ENCODE results near the gene RNFT2.
"Not testable (repeated sequence)": the region's sequence is repeated elsewhere in the genome, so short reads cannot be mapped to it uniquely, and the experiment has no call there.

Gene RNFT2

DNA sequence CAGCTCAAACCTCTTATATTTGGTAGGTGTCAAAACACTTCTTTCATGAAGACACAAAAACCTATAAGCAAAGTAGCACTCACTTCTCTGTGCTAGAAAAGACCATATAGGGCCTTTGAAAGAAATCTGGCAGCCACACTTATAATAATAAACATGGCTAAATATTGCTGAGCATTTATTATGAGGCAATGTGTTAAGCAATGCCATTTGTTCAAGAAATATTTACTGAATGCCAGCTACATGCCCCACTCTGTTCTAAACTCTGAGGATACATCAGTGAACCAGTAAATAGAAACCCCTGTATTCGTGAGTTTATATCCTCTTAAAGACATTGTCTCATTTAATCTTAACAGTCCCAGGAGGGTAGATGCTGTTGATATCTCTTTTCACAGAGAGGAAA is 52.0 kb downstream of the RNFT2 start:
- DNase-seq (ENCODE audit: low read depth in 2 of 2, low spot score in 1 of 2) = no peak

DNA sequence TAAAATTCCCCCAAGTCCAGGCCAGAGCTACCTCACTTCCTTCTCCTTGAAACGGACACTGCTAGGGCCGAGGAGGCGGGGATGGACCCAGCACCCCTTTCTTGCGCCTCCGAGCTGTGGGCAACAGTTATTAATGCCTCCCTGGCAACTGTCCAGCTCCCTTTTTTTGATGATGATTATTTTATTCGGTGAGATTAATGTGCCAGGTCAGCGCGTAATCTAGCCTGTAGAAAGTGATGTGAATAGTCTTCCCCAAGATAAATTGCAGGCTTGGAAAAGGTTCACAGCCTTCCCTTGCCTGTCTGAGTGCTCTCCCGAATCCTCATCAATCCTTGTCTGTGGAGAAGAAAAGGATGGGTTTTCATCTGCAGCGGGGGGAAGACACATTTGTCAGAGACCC is 54.3 kb downstream of the RNFT2 start:
- DNase-seq (ENCODE audit: low read depth in 2 of 2, low spot score in 1 of 2) = no peak

DNA sequence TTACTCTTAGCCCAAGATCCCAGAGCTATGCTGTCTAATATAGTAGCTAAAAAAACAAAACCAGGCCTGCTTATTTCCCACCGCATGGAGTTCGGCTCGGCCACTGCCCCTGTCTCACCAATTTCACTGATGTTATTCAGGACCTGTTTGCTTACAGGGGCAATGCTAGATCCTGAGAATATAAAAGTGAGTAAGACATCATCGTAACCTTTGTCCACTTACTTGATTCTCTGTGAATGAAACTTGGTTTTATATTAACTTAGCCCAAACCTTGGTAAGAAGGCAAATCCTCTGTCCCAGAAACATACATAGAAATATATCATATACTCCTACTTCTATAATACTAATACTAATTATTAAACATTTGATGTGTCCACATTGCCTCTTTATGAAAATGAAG is 56.6 kb downstream of the RNFT2 start:
- no peak for DNase-seq (ENCODE audit: low read depth in 2 of 2, low spot score in 1 of 2)

DNA sequence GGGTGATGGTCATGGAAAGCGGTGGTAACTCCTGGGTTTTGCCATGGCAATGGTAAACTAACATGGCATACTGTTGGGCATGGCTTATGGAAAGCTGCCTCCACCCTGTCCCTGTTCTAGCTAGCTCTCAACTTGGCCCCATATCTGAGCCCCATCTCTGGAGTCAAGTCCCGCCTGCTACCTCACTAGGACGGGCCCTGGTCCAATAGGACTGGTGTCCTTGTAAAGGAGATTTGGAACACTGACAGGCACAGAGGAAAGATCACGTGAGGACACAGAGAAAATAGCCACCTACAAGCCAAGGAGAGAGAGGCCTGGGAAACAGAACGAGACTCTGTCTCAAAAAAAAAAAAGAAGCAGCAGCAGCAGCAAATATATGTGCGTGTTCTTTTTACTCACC is 59.8 kb downstream of the RNFT2 start:
- no peak for DNase-seq (ENCODE audit: low read depth in 2 of 2, low spot score in 1 of 2)

DNA sequence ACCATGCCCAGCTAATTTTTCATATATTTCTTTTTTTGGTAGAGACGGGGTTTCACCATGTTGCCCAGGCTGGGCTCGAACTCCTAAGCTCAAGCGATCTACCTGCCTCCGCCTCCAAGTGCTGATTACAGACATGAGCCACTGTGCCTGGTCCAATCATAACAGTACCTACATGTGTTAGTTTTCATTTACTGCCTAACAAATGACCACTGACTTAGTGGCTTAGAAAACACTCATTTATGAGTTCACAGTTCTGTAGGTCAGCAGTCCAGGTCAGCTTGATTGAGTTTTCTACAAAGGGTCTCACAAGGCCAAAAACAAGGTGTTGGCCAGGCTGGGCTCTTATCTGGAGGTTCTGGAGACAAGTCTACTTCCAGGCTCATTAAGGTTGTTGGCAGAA is 60.6 kb downstream of the RNFT2 start:
- no peak for DNase-seq (ENCODE audit: low read depth in 2 of 2, low spot score in 1 of 2)

DNA sequence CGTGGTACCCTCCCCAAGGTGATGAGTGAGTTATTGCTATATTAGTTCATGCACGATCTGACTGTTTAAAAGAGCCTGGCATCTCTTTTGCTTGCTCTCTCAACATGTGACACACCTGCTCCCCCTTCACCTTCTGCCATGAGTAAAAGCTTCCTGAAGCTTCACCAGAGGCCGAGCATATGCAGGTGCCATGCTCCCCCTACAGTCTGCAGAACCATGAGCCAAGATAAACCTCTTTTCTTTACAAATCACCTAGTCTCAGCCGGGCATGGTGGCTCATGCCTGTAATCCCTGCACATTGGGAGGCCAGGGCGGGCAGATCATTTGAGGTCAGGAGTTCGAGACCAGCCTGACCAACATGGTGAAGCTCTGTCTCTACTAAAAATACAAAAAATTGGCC is 61.8 kb downstream of the RNFT2 start:
- no peak for DNase-seq (ENCODE audit: low read depth in 2 of 2, low spot score in 1 of 2)

DNA sequence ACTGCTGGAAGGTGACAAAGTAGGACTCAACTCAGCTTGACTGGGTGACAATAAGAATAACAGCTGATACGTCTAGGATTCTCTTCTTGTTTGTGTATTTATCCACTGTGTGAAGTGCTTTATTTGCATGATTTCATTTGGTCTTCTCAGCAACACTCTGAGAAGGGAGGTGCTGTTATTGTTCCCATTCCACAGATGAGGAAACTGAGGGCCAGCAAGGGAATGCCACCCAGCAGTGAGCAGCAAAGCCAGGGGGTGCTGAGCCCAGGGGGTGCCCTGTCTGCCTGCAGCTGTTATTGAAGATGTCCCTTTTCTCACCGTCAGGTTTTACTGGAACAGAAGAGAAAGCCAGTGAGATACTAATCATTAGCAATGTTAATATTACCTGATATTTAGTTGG is 62.8 kb downstream of the RNFT2 start:
- DNase-seq (ENCODE audit: low read depth in 2 of 2, low spot score in 1 of 2) = no peak

DNA sequence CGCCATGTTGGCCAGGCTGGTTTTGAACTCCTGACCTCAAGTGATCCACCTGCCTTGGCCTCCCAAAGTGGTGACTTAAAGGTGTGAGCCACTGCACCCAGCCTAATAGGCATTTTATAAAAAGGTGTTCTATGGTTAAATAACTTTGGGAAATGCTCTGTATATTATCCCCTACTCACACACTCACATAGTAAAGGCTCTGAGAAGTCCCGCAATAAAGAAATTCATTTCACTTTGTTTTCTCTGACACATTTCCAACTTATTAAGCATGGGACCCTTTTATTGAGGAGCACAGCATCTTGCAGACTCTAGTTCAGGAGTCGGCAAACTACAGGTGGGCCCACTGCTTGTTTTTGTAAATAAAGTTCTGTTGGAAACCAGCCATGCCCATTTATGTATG is 63.9 kb downstream of the RNFT2 start:
- DNase-seq (ENCODE audit: low read depth in 2 of 2, low spot score in 1 of 2) = no peak

DNA sequence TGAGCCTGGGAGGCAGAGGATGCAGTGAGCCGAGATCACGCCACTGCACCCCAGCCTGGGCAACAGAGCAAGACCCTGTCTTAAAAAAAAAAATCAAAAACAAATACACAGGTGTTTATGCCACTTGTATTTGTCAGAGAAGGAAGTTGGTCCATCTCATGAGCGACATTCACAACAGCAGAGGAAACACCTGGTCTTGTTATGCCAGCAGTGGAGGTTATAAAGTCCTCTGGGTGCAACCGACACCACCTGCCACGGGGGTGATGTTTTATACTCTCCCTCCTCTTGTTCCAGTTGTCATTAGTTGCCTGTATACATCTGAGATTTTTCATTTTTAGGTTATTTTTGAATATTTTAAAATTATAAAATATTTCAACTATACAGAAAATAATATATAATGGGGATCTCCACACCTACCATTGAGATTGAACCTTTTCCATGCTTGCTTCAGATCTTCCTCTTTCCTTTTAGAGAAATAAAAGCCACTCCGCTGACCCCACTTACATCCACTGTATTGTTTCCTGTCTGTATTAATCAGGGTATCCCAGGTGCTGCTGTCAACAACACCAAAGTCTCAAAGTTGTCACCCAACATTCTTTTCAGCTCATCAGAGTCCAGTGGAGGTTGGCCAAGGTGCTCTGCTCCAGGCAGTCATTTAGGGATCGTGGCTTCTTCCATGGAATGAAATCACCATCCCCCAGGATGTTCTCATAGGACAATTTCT is 65.1 kb downstream of the RNFT2 start:
- no peak for DNase-seq (ENCODE audit: low read depth in 2 of 2, low spot score in 1 of 2)

DNA sequence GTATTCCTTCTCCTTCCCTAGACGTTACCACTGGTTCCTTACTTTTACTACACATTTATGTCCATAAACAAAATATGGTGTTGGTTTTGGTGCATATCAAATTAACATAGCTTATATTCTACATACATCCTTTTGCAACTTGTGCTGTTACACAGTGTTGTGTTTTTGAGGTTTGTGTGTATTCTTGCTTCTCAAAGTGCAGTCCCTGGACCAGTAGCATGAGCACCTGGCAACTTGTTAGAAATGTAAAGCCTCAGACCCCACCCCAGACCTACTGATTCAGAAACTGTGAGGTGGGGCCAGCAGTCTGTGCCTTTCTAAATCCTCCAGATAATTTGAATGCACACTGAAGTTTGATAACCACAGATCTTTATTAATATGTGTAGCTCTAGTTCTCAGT is 65.9 kb downstream of the RNFT2 start:
- no peak for DNase-seq (ENCODE audit: low read depth in 2 of 2, low spot score in 1 of 2)

DNA sequence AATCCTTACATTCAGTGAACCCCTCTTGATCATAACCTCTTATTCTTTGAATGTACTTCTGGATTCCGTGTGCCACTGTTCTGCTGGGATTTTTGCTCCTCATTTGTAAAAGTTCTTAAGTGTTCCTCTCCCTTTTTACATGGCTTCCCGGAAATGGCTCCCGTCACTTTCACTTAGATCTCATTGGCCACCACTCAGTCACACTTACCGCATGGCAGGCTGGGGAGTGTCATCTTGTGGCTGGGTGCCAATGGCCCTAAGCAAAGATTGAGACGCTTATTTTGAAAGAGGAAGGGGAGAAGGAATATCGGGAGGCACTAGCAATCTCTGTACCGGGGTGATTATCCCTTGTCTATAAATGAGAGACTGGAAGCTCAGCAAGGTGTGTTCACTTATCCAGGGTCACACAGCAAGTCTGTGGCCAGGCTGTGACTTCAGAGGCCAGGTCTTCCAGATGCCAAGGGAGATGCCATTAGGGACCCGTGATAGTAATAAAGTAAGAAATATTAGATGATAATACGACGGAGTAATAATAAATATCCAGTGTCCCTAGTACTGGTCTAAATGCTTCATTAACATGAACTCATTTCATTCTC is 68.8 kb downstream of the RNFT2 start:
- DNase-seq (ENCODE audit: low read depth in 2 of 2, low spot score in 1 of 2) = no peak

DNA sequence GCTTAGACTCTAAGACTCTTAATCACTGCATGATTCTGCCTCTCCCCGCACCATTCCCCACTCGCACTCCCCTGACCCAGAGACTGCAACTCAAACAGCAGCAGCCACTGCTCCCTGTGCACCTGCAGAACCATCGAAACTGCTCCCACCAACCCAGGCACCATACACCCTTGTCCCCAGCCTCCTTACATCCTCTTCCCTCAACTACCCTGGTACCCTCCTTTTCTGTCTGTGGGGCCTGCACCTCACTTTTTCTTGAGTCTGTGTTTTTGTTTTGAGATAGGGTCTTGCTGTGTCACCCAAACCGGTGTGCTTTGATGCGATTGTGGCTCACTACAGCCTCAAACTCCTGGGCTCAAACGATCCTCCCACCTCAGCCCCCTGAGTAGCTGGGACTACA is 69.4 kb downstream of the RNFT2 start:
- no peak for DNase-seq (ENCODE audit: low read depth in 2 of 2, low spot score in 1 of 2)

DNA sequence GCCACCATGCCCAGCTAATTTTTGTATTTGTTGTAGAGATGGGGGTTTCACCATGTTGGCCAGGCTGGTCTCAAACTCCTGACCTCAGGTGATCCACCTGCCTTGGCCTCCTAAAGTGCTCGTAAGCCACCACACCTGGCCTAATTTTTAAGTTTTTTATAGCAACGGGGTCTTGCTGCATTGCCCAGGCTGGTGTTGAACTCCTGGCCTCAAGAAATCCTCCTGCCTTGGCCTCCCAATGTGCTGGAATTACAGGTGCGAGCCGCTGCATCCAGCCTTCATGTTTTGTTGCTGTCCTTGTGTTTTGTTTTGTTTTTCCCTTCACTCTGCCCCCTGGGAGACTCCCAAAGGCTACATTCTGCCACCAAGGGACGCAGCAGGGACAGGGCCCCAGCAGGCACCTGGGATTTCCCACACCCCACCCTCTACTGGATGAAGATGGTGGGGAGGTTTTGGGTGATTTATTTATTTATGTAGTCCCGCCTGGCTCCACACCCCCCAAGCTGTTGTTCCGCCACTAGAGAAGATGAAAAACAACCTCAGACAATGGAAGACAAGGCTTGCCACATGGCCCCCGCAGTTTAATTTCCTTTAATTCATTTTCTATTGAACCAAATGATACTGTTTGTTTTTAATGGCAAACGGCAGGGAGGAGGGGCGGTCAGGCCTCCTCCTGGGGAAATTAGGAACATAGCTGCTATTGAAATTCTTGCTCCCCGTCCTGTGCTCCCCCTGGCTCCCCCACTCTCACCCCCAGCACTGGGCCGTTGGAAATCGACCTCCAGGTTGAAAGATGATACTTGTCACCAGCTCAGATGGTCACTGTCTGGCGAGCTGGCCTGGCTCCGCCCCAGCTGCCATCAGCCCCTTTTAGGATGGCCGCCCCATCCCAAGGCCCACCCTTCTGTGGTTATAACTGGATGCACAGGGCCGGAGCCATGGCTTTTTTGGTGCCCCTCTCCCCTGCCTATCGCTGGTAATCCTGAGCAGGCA is 70.3 kb downstream of the RNFT2 start:
- DNase-seq (ENCODE audit: low read depth in 2 of 2, low spot score in 1 of 2) = no peak

DNA sequence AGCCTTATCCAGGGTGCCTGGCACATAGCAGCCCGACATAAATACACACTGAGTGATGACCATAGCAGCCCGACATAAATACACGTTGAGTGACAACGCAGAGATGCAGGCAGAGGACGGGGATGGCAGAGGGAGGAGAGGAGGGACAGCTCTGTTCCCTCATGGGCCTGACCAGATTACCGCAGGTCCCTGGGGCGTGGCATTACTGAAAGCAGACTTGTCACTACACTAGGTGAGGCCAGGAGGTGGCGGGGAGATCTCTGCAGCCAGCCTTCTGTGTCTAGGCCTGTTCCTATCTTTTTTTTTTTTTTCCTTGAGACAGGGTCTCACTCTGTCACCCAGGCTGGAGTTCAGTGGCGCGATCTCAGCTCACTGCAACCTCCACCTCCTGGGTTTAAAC is 74.1 kb downstream of the RNFT2 start:
- DNase-seq (ENCODE audit: low read depth in 2 of 2, low spot score in 1 of 2) = no peak

DNA sequence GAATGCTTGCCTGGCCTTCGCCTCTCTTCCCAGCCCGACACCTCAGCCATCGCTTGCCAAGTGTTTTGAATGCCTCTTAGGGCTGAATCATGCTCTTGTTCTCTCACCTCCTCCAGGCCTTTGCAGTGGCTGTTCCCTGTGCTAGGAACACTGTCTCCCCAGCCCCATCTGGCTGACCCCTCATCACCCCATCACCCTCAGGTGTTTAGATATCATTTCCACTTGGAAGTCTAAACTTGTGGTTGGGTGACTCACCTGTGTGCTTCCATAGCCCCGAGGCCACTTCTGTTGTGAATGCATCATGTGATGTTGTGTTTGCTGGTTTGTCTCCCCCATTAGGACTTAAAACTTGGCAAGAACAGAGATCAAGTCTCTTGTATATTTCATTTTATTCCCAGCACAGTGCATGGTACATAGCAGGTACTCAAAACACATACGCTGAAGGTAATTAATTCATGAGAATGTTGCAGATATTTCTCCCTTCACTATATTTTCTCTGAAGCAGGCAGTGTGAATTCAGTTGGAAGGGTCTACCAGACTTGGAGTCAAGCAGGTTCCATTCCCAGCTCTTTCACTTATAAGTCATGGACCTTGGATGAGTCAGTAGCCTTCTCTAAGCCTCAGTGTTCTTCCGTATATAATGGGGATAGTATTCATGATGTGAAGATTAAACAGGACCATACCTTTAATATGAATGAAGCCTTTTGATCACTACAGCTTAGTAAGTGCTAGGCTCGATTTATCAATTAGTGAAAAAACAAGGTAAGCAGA is 75.3 kb downstream of the RNFT2 start:
- no peak for DNase-seq (ENCODE audit: low read depth in 2 of 2, low spot score in 1 of 2)

DNA sequence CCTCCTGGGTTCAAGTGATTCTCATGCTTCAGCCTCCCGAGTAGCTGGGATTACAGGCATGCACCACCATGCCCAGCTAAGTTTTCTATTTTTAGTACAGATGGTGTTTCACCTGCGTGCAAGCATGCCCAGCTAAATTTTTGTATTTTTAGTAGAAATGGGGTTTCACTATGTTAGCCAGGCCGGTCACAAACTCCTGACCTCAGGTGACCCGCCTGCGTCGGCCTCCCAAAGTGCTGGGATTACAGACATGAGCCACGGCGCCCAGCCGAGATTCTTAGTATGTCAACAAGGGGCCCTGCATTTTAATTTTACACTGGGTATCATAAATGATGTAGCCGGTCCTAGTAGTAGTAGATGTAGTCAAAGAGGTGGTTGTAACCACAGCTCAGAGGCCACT is 76.7 kb downstream of the RNFT2 start:
- DNase-seq (ENCODE audit: low read depth in 2 of 2, low spot score in 1 of 2) = not testable (repeated sequence)

DNA sequence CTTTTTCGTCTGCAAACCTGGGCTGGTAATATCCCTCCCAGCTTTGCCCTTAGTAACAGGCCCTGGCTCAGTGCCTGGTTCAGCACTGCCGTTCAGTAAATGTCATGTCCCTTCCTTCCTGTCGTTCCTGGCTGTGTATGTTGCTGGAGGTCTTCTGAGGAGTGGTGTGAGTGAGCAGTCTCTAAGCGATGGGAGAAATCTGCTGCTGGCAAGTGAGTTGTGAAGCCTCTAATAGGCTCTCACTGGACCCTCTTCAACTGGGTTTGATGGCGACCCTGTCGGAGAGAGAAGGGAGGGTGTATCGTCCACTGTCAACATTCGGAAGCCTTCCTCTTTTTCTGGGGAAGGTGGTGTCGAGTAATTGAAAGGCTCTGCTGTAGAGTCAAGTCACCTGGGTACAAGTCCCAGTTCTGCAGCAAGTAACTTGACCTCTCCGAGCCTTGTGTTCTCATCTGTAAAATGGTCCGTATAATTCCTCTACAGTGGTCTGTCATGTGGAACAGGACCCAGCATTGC is 80.3 kb downstream of the RNFT2 start:
- DNase-seq (ENCODE audit: low read depth in 2 of 2, low spot score in 1 of 2) = no peak

DNA sequence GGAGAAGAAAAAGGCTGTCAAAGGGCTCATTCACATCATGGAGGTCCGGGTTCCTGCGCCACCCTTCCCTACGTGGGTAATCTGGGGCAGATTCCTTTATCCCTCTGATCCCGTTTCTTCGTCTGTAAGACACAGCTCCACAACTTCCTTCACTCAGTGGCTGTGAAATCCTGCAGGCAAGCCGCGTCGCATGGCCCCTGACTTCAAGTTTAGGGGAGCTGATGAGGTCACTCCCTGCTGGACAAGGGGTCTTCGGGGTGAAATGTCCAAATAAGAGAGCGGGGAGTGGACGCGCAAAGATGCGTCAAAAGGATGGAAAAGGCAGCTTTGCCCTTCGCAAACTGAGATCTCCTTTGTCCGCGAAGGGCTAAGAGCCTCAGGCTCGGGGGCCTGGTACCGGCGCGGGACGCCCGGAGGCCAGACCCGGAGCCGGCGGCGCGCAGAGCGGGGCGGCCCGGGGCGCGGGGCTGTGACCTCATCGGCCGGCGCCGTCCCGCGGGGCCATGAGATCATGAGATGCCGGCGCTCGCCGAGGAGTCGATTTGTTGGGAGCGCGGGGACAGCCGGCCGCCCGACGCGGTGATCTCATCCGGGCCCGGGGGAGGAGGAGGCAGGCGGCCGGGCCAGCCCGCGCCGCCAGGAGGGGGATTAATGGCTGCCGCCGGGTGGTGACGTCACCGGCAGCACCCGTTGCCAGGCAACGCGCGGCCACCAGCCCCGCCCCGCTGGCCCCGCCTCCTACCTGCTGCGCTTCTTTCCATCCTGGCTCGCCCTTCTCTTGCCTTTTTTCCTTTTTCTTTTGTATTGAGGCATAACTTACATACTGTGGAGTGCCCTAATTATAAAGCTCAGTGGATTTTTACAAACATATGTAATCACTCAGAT is 81.1 kb downstream of the RNFT2 start:
- DNase-seq (ENCODE audit: low read depth in 2 of 2, low spot score in 1 of 2) = peak; percentile 79 to 83

DNA sequence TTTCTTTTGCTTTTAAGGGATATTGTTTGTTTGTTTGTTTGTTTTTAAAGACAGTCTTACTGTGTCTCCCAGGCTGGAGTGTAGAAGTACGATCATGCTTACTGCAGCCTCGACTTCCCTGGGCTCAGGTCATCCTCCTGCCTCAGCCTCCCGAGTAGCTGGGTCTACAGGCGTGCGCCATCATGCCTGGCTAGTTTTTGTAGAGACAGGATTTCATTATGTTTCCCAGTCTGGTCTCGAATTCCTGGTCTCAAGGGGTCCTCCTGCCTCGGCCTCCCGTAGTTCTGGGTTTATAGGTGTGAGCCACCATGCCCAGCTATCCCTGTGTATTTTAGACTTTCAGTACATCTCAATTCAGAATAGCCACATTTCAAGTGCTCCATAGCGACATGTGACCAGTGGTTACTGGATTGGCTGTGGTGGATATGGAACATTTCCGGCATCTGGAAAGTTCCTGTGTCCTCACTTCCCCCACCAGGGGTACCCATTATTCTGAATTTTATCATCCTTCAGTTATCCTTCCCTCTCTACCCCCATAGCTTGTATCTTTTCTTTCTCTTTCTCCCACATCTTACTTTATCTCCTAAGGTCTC is 82.0 kb downstream of the RNFT2 start:
- no peak for DNase-seq (ENCODE audit: low read depth in 2 of 2, low spot score in 1 of 2)

DNA sequence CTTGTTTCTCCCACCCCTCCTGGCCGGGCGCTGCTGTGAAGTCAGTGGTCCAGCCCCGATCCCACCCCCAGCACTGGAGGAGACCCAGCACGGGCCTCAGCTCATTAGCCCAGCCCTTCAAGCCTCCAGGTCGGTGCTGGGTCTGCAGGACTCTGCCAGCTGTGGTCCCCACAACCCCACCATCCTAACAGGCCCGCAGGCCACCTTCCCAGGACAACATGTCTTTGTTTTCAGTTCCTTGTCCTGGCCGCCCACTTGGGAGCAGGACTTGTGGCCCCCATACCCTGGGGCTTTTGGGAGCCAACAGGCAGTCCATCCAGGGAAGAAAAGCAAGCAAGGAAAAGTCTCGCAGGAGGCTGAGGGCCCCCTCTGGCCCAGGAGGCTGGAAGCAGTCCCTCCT is 83.2 kb downstream of the RNFT2 start:
- no peak for DNase-seq (ENCODE audit: low read depth in 2 of 2, low spot score in 1 of 2)

All from stimulated activated CD8-positive, alpha-beta memory T cell treated with anti-CD3 and anti-CD28 coated beads, Interleukin-4, amount 100 ng/mL, for 1 hour (primary cell).